ENCODE data around the gene SIAH3. TPM values are rescaled to one million over a fixed set of nuclear protein-coding genes. Genes with fewer than 3 reads are reported as not detected.
A peak's percentile ranks its signal among the peaks of the same experiment; 100 is the strongest.

Gene SIAH3
- total RNA-seq, 1 donor from 2014 or later = not detected

DNA sequence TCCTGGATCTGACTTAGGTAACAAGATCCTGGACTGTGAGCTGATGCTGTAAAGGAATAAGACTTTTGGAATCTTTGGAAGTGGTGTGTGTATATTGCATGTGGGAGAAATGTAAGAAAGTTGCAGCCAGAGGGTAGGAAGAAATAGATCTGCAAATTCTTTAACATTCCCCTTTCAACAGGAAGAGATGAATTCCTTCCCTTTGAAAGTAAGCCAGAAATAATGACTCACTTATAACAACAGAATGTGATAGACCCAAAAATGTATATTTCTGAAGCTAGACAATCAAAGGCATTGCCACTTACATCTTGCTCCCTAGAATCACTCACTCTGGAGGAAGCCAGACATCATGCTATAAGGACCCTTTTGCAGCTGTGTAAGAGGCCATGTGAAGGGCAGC, 9.8 kb upstream of the SIAH3 start:
- no peak overlapping the region for H3K4me3 ChIP-seq (ENCODE audit: low read depth, low read length)
- peaks cover 2% of the 10 kb centered on the region for H3K27me3 ChIP-seq (ENCODE audit: control insufficient read depth, insufficient read depth, low read length)
- DNase-seq (ENCODE audit: low read depth) = peak; percentile 50
- FAIRE-seq = no peak
- TF ChIP-seq CTCF (IDR thresholded peaks at IDR 0.05; ENCODE audit: insufficient read depth, low read length, severe bottlenecking) = no peak
- no peaks in the 10 kb centered on the region for H3K36me3 ChIP-seq (ENCODE audit: control insufficient read depth, insufficient read depth, low read length)

DNA sequence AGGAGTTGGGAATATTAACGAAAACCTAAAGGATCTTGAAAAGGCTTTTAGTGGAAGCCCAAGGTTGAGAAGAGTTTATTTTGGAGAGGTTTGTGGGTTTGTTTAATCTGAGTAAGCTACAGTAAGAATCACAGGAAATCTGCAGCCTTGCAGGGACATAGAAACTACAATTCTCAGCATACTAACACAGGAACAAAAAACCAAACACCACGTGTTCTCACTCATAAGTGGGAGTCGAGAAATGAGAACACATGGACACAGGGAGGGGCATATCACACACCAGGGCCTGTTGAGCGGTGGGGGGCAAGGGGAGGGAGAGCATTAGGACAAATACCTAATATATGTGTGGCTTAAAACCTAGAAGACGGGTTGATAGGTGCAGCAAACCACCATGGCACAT, 8.7 kb upstream of the SIAH3 start:
- no peak for TF ChIP-seq CTCF (IDR thresholded peaks at IDR 0.05; ENCODE audit: insufficient read depth, low read length, severe bottlenecking)
- DNase-seq (ENCODE audit: low read depth) = no peak
- Histone ChIP-seq H3K36me3 (ENCODE audit: control insufficient read depth, insufficient read depth, low read length) (no peaks in the 10 kb centered on the region), H3K27me3 (ENCODE audit: control insufficient read depth, insufficient read depth, low read length) (peaks cover 2% of the 10 kb centered on the region), H3K4me3 (ENCODE audit: low read depth, low read length) (no peak overlapping the region)
- FAIRE-seq = no peak

DNA sequence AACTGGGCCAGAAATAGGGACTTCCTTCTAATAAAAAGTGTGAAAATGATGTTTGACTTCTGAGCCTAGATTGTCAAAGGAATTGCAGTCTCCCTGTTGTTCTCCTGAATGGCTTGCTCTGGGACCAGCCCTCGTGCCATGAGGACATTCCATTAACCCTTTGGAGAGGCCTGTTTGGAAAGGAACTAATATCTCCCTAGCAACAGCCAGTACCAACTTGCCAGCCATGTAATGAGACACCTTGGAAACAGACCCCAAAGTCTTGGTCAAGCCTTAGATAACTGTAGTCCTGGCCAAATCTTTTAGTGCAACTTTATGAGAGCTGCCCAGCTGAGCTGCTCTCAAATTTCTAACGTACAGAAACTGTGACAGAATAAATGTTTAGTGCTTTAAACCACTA, 8.2 kb upstream of the SIAH3 start:
- FAIRE-seq = peak; percentile 7
- H3K27me3 ChIP-seq (ENCODE audit: control insufficient read depth, insufficient read depth, low read length) = peaks cover 2% of the 10 kb centered on the region
- no peak overlapping the region for H3K4me3 ChIP-seq (ENCODE audit: low read depth, low read length)
- peak; percentile 40 for DNase-seq (ENCODE audit: low read depth)
- H3K36me3 ChIP-seq (ENCODE audit: control insufficient read depth, insufficient read depth, low read length) = no peaks in the 10 kb centered on the region
- no peak for TF ChIP-seq CTCF (IDR thresholded peaks at IDR 0.05; ENCODE audit: insufficient read depth, low read length, severe bottlenecking)

- H3K4me3 ChIP-seq (ENCODE audit: low read depth, low read length) = no peak overlapping the region
- DNase-seq (ENCODE audit: low read depth) = no peak
- no peak for TF ChIP-seq CTCF (IDR thresholded peaks at IDR 0.05; ENCODE audit: insufficient read depth, low read length, severe bottlenecking)
- peaks cover 23% of the 10 kb centered on the region for H3K27me3 ChIP-seq (ENCODE audit: control insufficient read depth, insufficient read depth, low read length)
- no peaks in the 10 kb centered on the region for H3K36me3 ChIP-seq (ENCODE audit: control insufficient read depth, insufficient read depth, low read length)
- FAIRE-seq = no peak
These were observed 941 bp upstream of the SIAH3 start for GRCh38 chr13:45852494-45852893.

- Histone ChIP-seq H3K27me3 (ENCODE audit: control insufficient read depth, insufficient read depth, low read length) (peaks cover 24% of the 10 kb centered on the region), H3K36me3 (ENCODE audit: control insufficient read depth, insufficient read depth, low read length) (no peaks in the 10 kb centered on the region), H3K4me3 (ENCODE audit: low read depth, low read length) (no peak overlapping the region)
- no peak for FAIRE-seq
- TF ChIP-seq CTCF (IDR thresholded peaks at IDR 0.05; ENCODE audit: insufficient read depth, low read length, severe bottlenecking) = no peak
- no peak for DNase-seq (ENCODE audit: low read depth)
These were observed 403 bp upstream of the SIAH3 start for GRCh38 chr13:45851956-45852355.

- DNase-seq (ENCODE audit: low read depth) = no peak
- Histone ChIP-seq H3K4me3 (ENCODE audit: low read depth, low read length) (no peak overlapping the region), H3K36me3 (ENCODE audit: control insufficient read depth, insufficient read depth, low read length) (no peaks in the 10 kb centered on the region), H3K27me3 (ENCODE audit: control insufficient read depth, insufficient read depth, low read length) (peaks cover 24% of the 10 kb centered on the region)
- FAIRE-seq = no peak
- TF ChIP-seq CTCF (IDR thresholded peaks at IDR 0.05; ENCODE audit: insufficient read depth, low read length, severe bottlenecking) = no peak
These were observed 1.4 kb downstream of the SIAH3 start for GRCh38 chr13:45850027-45850613.
